ENCODE measurements around the gene KIF1B. TPM values are rescaled to one million over a fixed set of nuclear protein-coding genes. Genes with fewer than 3 reads are reported as not detected.

KIF1B gene
- total and polyA plus RNA-seq, 2 donors (not counting 1 experiment from before 2014, with no cell fraction given), result 3.5 to 16.4 TPM

GRCh38 chr1:10295481-10296085 is 85.2 kb downstream of the KIF1B start:
- Mint-ChIP-seq H3K9me3 (ENCODE audit: insufficient read depth) (no peaks in the 10 kb centered on the region), H3K4me1 (peaks cover 3% of the 10 kb centered on the region), H3K4me3 (no peak overlapping the region), H3K27me3 (no peaks in the 10 kb centered on the region), H3K27ac (no peak overlapping the region)
- Histone ChIP-seq H3K27ac (ENCODE audit: low read length in 2 of 2) (no peak overlapping the region), H2AFZ (ENCODE audit: insufficient read depth, low read depth, low read length, poor library complexity, severe bottlenecking) (no peak overlapping the region), H3K9ac (ENCODE audit: low read length) (no peak overlapping the region), H3K4me2 (replicated peaks; ENCODE audit: low read depth, low read length, poor library complexity, severe bottlenecking) (no peak overlapping the region), H3K27me3 (replicated peaks in 1 of 4; ENCODE audit: control extremely low read depth in 1 of 4, control insufficient read depth in 3 of 4, insufficient read depth in 4 of 4, low read length in 3 of 4) (no peaks in the 10 kb centered on the region), H3K79me2 (ENCODE audit: control insufficient read depth, insufficient read depth, low read length) (no peaks in the 10 kb centered on the region), H3K36me3 (replicated peaks in 1 of 2; ENCODE audit: control extremely low read depth in 1 of 2, control insufficient read depth in 1 of 2, extremely low read depth in 1 of 2, insufficient read depth in 2 of 2, low read length in 1 of 2) (peaks cover 5 to 18% of the 10 kb centered on the region in 2 experiments), H3K9me3 (ENCODE audit: control extremely low read depth in 1 of 3, control insufficient read depth in 2 of 3, insufficient read depth in 1 of 3, low read length in 2 of 3) (no peaks in the 10 kb centered on the region), H4K20me1 (ENCODE audit: control insufficient read depth, insufficient read depth, low read length, poor library complexity, severe bottlenecking) (no peaks in the 10 kb centered on the region), H3K4me1 (ENCODE audit: control insufficient read depth in 2 of 2, insufficient read depth in 2 of 2, low read length in 2 of 2) (peaks cover 0 to 2% of the 10 kb centered on the region in 2 donors), H3K4me3 (ENCODE audit: control extremely low read depth in 1 of 5, extremely low read depth in 1 of 5, insufficient read depth in 1 of 5, low read depth in 2 of 5, low read length in 4 of 5) (no peak overlapping the region)
- CTCF ChIA-PET, result no interaction called here
- POLR2A ChIA-PET, result no interaction called here
- ATAC-seq (ENCODE audit: low read depth) (no peak), DNase-seq (no peak)
- WGBS (ENCODE audit: insufficient coverage), result 97% methylated on average over 3 of the region's 6 CpGs
- intact Hi-C loops (cut with micrococcal nuclease), result no loop called here
- no peak for TF ChIP-seq EZH2 (IDR thresholded peaks at IDR 0.05; ENCODE audit: borderline replicate concordance, insufficient read depth, low read depth, low read length, poor library complexity, severe bottlenecking)
- TF ChIP-seq, protein P1, sequence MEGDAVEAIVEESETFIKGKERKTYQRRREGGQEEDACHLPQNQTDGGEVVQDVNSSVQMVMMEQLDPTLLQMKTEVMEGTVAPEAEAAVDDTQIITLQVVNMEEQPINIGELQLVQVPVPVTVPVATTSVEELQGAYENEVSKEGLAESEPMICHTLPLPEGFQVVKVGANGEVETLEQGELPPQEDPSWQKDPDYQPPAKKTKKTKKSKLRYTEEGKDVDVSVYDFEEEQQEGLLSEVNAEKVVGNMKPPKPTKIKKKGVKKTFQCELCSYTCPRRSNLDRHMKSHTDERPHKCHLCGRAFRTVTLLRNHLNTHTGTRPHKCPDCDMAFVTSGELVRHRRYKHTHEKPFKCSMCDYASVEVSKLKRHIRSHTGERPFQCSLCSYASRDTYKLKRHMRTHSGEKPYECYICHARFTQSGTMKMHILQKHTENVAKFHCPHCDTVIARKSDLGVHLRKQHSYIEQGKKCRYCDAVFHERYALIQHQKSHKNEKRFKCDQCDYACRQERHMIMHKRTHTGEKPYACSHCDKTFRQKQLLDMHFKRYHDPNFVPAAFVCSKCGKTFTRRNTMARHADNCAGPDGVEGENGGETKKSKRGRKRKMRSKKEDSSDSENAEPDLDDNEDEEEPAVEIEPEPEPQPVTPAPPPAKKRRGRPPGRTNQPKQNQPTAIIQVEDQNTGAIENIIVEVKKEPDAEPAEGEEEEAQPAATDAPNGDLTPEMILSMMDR (IDR thresholded peaks at IDR 0.05), result no peak

DNA sequence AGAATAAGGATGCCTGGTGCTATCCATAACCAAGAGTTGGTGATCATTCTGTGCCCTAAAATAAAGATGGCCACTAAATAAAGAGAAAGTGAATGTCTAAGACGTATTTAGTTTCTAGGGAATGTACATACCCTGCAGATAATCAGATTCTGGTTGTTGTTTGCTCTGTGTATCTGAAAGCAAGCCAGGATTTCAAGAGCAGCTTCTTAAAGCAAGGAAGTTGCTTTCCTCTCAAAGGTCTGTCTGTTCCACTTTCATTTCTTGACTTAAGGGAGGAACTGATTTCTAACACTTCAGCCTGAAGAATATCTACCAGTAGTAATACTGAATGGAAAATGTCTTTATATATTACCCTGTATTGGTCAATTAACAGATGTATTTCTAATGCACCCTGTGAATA is 88.8 kb downstream of the KIF1B start:
- no peak overlapping the region for H3K9ac ChIP-seq (ENCODE audit: low read length)

More for the DNA sequence above, 88.8 kb downstream of the KIF1B start:
- CTCF ChIA-PET, result interaction anchor here (0.5 kb wide), 1 partner anchor 1952 kb away, joined by 3 read pairs; no protein-coding TSS in a partner anchor
- H3K79me2 ChIP-seq (ENCODE audit: control insufficient read depth, insufficient read depth, low read length), result no peaks in the 10 kb centered on the region
- H2AFZ ChIP-seq (ENCODE audit: insufficient read depth, low read depth, low read length, poor library complexity, severe bottlenecking), result no peak overlapping the region
- peaks cover 0 to 2% of the 10 kb centered on the region in 2 donors for H3K4me1 ChIP-seq (ENCODE audit: control insufficient read depth in 2 of 2, insufficient read depth in 2 of 2, low read length in 2 of 2)
- Mint-ChIP-seq H3K4me3 (no peak overlapping the region), H3K27ac (no peak overlapping the region), H3K27me3 (no peaks in the 10 kb centered on the region), H3K9me3 (ENCODE audit: insufficient read depth) (no peaks in the 10 kb centered on the region), H3K4me1 (peaks cover 3% of the 10 kb centered on the region)
- POLR2A ChIA-PET, result no interaction called here
- WGBS (ENCODE audit: insufficient coverage), result no CpG with 5 or more reads among the region's 1 CpG
- DNase-seq (no peak), ATAC-seq (ENCODE audit: low read depth) (no peak)
- no peak for TF ChIP-seq EZH2 (IDR thresholded peaks at IDR 0.05; ENCODE audit: borderline replicate concordance, insufficient read depth, low read depth, low read length, poor library complexity, severe bottlenecking)
- TF ChIP-seq, protein P1 (IDR thresholded peaks at IDR 0.05), result no peak
- intact Hi-C loops (cut with micrococcal nuclease), result no loop called here
- H4K20me1 ChIP-seq (ENCODE audit: control insufficient read depth, insufficient read depth, low read length, poor library complexity, severe bottlenecking), result no peaks in the 10 kb centered on the region
- H3K36me3 ChIP-seq (replicated peaks in 1 of 2; ENCODE audit: control extremely low read depth in 1 of 2, control insufficient read depth in 1 of 2, extremely low read depth in 1 of 2, insufficient read depth in 2 of 2, low read length in 1 of 2), result peaks cover 5 to 12% of the 10 kb centered on the region in 2 experiments
- H3K27me3 ChIP-seq (replicated peaks in 1 of 4; ENCODE audit: control extremely low read depth in 1 of 4, control insufficient read depth in 3 of 4, insufficient read depth in 4 of 4, low read length in 3 of 4), result no peaks in the 10 kb centered on the region
- H3K4me2 ChIP-seq (replicated peaks; ENCODE audit: low read depth, low read length, poor library complexity, severe bottlenecking), result no peak overlapping the region
- no peak overlapping the region for H3K4me3 ChIP-seq (ENCODE audit: control extremely low read depth in 1 of 5, extremely low read depth in 1 of 5, insufficient read depth in 1 of 5, low read depth in 2 of 5, low read length in 4 of 5)
- H3K27ac ChIP-seq (ENCODE audit: low read length in 2 of 2), result no peak overlapping the region
- no peaks in the 10 kb centered on the region for H3K9me3 ChIP-seq (ENCODE audit: control extremely low read depth in 1 of 3, control insufficient read depth in 2 of 3, insufficient read depth in 1 of 3, low read length in 2 of 3)

Measured in B cell (primary cell).